GM13977 (cell line): ENCODE results near the gene MFN2.
"Not testable (repeated sequence)": the region's sequence is repeated elsewhere in the genome, so short reads cannot be mapped to it uniquely, and the experiment has no call there.

Experiments
- DNase-seq: peaks from one replicate; pipeline ENCODE4 v3.0.0; 2012; ENCODE audit warnings: low spot score
- in situ Hi-C: fragments of 300-500 bp; cut with MboI; formaldehyde crosslinking; loops from one replicate; pipeline ENCODE4 v1.12.0; 2022; ENCODE audit warnings: low sequenced_read_pairs, low pct_unique_long_range_greater_than_20kb, mixed read lengths, inconsistent platforms; ENCODE audit not compliant: unreplicated experiment
- TF ChIP-seq, protein P1 (sequence below): IDR thresholded peaks from 2 replicates; pipeline ENCODE4 v1.5.1; 2012; ENCODE audit warnings: mild to moderate bottlenecking, control low read depth; ENCODE audit not compliant: insufficient read depth; ENCODE audit errors: extremely low read depth, missing control alignments

Gene MFN2

DNA sequence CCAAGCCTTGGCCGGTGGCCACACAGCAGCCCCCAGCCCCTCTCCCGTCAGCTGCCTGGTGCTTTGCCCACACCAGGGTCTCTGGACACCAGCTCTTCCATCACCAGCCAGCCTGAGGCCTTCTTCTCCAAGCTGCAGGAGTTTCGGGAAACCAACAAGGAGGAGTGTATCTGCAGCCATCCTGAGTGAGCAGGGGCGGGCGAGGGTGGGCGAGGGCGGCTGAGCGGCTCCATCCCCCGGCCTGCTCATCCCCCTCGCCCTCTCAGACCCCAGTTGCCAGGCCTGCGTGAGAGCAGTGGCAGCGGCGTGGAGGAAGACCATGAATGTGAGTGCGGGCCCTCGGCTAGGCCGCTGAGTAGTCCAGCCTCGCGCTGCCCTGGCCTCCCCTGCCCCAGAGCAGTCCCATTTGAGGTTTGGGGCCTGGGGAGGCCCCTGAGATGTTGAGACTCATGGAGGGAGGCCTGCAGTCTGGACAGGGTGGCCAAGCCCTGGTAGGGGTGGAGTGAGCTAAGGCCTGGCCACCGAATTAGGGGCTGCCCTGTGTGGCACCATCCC, 48.8 kb downstream of the MFN2 start:
- TF ChIP-seq, protein P1, sequence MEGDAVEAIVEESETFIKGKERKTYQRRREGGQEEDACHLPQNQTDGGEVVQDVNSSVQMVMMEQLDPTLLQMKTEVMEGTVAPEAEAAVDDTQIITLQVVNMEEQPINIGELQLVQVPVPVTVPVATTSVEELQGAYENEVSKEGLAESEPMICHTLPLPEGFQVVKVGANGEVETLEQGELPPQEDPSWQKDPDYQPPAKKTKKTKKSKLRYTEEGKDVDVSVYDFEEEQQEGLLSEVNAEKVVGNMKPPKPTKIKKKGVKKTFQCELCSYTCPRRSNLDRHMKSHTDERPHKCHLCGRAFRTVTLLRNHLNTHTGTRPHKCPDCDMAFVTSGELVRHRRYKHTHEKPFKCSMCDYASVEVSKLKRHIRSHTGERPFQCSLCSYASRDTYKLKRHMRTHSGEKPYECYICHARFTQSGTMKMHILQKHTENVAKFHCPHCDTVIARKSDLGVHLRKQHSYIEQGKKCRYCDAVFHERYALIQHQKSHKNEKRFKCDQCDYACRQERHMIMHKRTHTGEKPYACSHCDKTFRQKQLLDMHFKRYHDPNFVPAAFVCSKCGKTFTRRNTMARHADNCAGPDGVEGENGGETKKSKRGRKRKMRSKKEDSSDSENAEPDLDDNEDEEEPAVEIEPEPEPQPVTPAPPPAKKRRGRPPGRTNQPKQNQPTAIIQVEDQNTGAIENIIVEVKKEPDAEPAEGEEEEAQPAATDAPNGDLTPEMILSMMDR, result no peak
- no peak for DNase-seq
- in situ Hi-C loops, result no loop called here

DNA sequence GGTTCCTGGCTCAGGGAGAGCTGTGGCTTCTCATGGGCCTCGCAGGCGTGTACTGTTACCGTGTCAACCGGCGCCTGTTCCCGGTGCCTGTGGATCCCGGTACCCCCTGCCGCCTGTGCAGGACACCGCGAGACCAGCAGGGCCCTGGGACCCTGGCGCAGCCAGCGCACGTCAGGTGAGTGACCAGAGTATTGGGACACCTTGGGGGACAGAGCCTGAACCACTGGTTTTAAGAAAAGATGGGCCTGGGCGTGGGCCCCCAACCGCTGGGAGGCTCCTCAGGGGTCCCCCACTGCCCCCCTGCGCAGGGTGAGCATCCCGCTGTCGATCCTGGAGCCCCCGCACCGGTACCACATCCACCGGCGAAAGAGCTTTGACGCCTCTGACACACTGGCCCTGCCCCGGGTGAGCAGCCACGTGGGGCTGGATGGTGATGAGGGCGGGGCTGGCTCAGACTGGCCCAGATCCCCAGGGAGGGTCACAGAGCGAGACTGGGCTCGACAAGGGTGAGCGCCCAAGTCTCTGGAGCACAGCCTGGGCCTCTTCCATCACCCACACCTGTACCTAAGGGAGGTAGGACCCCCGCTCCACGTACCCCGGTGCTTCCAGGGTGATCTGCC, 49.6 kb downstream of the MFN2 start:
- no peak for DNase-seq
- TF ChIP-seq, protein P1, result no peak
- in situ Hi-C loops, result no loop called here

DNA sequence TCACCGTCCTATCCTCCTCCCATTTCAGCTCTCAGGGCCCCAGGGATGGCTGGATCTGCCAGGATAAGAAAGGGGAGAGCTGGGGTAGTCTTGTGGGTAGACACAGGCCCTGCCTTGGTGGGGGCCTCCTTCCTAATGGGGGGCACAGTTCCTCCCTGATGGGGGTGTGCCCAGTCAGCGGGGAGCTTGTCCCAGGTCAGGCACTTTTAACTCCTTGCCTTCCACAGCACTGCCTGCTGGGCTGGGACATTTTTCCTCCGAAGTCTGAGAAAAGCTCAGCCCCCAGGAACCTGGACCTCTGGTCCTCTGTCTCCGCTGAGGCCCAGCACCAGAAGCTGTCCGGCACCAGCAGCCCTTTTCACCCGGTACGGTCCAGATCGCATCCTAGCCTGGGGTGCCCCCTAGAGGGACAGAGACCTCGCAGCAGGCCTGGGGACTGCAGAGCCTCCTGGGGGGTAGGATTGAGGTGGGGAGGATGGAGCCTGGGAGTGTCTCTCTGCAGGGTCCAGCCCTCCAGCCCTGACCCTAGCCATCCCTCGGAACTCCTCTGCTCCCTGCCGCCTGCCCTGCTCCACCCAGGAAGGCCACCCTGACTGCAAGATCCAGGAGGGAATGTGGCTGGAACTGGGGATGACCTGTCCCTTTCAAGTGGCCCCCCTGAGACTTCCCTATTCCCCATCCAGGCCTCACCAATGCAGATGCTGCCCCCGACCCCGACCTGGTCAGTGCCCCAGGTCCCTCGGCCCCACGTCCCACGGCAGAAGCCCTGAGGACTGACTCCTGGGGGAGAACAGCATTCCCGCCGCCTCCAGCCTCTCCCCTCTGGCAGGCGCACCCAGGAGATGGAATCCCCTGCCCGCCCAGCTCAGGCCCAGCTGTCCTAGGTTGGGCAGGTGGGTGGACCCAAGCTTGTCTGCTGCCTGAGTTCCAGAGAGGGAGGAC, 51.1 kb downstream of the MFN2 start:
- TF ChIP-seq, protein P1, result peak; percentile 82
- DNase-seq, result peak; percentile 67
- in situ Hi-C loops, result no loop called here

DNA sequence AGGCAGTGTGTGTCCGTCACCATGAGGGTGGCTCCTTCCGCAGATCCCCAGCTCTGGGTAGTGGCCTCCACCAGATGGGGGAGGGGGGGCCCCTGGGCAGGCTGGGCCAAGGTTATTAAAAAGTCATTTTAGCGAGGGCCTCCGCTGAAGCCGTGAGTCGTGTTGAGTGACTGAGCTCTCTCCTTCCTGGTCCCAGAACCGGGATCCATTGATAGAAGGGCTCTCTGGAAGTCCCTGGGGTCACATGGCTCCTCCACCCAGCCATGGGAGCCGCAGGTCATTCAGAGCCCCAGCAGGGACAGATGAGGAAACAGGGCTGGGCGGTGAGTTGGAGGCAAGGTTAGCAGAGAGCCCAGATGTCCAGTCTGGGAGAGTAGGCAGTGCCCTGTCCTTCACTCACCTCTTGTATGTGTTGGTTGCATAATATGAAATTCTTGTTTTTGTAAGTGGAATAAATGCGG, 51.9 kb downstream of the MFN2 start:
- in situ Hi-C loops, result no loop called here
- DNase-seq, result no peak
- TF ChIP-seq, protein P1, result no peak

DNA sequence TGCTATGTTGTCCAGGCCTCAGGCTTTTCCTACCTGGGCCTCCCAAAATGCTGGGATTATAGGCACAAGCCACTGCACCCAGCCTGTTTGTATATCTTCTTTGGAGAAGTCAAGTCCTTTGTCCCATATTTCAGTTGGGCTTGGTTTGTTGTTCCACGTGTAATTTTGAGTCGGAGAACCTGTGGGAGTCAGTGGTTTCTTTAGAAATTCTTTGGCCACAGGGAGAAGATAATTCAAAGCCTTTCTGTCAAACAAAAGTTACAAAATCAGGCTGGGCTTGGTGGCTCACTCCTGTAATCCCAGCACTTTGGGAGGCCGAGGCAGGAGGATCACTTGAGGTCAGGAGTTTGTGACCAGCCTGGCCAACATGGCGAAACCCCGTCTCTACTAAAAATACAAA, 53.2 kb downstream of the MFN2 start:
- DNase-seq, in situ Hi-C loops: not testable (repeated sequence)

DNA sequence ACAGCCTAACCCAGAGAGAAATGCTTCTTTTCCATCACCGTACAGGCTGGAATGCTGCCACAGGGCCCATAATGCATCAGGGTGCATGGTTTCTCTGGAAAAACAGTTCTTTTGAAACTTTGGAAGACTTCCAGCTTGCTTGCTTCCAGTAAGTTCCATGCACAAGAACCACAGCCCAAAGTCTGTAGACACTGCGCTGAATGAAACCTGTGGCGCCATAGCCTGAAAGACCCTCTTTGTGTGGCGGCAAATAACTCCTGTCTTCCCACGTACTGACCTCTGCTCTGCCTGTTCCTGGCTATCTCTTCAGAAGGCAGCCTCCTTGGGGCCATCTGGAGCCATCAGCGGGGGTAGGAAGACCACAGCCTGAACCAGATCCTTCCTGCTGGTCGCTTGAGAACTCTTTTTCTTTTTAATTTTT, 54.1 kb downstream of the MFN2 start:
- TF ChIP-seq, protein P1, result no peak
- no peak for DNase-seq
- in situ Hi-C loops, result no loop called here

DNA sequence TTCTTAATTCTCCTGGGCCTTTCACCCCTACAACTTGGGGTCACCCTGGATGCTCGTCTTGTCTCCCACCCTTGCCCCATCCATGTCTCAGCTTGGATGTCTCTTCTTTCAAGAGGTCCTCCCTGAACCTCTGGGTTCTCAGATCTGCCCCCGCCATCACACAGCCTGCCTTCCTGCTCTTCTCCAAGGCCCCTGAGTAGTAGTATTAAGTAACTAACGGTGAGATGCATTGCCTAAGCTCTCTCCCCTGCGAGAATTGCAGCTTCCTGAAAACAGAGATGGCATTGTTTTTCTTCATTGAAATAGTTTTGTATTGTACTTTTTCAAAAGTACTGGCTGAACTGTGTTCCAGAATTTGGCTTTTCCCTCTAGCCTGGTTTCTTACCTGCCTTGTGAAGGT, 55.1 kb downstream of the MFN2 start:
- TF ChIP-seq, protein P1, result no peak
- in situ Hi-C loops, result no loop called here
- no peak for DNase-seq
